ENCODE results near the gene CAAP1. TPM values are rescaled to one million over a fixed set of nuclear protein-coding genes. Genes with fewer than 3 reads are reported as not detected.
A peak's percentile ranks its signal among the peaks of the same experiment; 100 is the strongest.

The CAAP1 gene, protein sequence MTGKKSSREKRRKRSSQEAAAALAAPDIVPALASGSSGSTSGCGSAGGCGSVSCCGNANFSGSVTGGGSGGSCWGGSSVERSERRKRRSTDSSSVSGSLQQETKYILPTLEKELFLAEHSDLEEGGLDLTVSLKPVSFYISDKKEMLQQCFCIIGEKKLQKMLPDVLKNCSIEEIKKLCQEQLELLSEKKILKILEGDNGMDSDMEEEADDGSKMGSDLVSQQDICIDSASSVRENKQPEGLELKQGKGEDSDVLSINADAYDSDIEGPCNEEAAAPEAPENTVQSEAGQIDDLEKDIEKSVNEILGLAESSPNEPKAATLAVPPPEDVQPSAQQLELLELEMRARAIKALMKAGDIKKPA
- 10 to 100 TPM; 16.1 to 18.1 TPM for total RNA-seq

GRCh38 chr9:26892251-26893029, at the start of gene CAAP1:
CAAP1 (minus strand) TSS chr9:26892802; CDS start chr9:26892715, 87 bp downstream.
- H3K27ac Mint-ChIP-seq = peak within 1 kb of the TSS; percentile 100
- peaks cover 10% of the 10 kb centered on the region for H3K36me3 Mint-ChIP-seq (ENCODE audit: low read depth)
- peak; percentile 96 for DNase-seq
- CTCF ChIA-PET = interaction anchor here (0.6 to 1.2 kb wide), 8 partner anchors 16 to 173 kb away, joined by 3 to 4 read pairs (median 3); no protein-coding TSS in a partner anchor
- H3K9me3 Mint-ChIP-seq = peaks cover 7% of the 10 kb centered on the region
- intact Hi-C loops (cut with micrococcal nuclease) = loop anchor here (1.0 to 5.0 kb wide), 7 partner anchors 55 to 681 kb away; partner anchors contain the start of genes C9orf72, IFT74 and PLAA
- no peaks in the 10 kb centered on the region for H3K27me3 Mint-ChIP-seq (ENCODE audit: low read depth)
- H3K4me3 Mint-ChIP-seq = peak within 1 kb of the TSS; percentile 99
- peaks cover 28% of the 10 kb centered on the region for H3K4me1 Mint-ChIP-seq (ENCODE audit: low read depth)

DNA sequence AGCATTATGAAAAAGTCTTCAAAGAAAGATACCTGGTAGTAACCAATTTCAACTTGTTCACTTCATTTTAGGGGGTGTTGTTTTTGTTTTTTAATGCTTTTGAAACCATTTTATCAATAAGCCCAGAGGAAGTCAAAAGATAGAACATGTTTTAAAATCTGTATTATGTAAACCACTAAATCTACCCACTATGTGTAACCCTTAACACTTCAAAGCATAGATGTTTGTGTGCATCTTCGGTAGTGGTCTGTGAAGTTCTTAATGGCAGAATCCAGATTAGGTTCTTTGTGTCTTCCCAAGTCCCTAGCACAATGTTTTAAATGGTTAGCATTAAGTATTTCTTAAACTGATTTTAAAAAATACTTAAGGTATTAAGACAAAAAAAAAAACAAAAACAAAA, 48.2 kb upstream of the CAAP1 start:
- intact Hi-C loops (cut with micrococcal nuclease) = no loop called here
- H3K27ac Mint-ChIP-seq = peak overlapping the region; percentile 54

DNA sequence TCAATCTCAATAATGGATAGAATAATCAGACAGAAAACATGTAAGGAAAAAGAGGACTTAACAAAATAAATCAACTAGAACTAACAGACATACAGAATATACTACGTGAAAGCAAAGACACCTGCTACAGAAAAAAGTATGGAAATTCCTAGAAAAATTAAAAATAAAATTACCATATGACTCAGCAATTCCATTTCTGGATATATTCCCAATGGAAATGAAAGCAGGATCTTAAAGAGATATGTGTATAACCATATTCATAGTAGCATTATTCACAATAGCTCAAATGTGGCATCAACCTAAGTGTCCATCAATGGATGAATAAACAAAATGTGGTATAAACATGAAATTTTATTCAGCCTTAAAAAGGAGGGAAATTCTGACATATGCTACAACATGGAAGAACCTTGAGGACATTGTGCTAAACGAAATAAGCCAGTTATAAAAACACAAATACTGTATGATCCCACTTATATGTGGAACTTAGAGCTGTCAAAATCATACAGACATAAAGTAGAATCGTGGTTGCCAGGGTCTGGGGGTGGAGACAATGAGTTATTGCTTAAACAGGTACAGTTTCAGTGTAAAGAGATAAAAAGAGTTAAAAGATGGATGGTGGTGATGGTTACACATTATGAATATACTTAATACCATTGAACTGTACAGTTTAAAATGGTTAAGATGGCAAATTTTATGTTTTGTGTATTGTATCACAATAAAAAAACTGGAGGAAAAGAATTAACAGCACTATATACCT, 47.5 kb upstream of the CAAP1 start:
- peaks cover 70% of the 10 kb centered on the region for H3K4me1 Mint-ChIP-seq (ENCODE audit: low read depth)
- intact Hi-C loops (cut with micrococcal nuclease) = no loop called here
- no peak overlapping the region for H3K4me3 Mint-ChIP-seq
- DNase-seq = no peak
- peaks cover 4% of the 10 kb centered on the region for H3K9me3 Mint-ChIP-seq
- H3K27me3 Mint-ChIP-seq (ENCODE audit: low read depth) = no peaks in the 10 kb centered on the region
- CTCF ChIA-PET = no interaction called here
- H3K27ac Mint-ChIP-seq = peak overlapping the region; percentile 54
- peaks cover 34% of the 10 kb centered on the region for H3K36me3 Mint-ChIP-seq (ENCODE audit: low read depth)

More for the DNA sequence above, 48.2 kb upstream of the CAAP1 start:
- H3K4me3 Mint-ChIP-seq = no peak overlapping the region
- peaks cover 4% of the 10 kb centered on the region for H3K9me3 Mint-ChIP-seq
- H3K36me3 Mint-ChIP-seq (ENCODE audit: low read depth) = peaks cover 37% of the 10 kb centered on the region
- CTCF ChIA-PET = no interaction called here
- DNase-seq = no peak
- H3K4me1 Mint-ChIP-seq (ENCODE audit: low read depth) = peaks cover 75% of the 10 kb centered on the region
- no peaks in the 10 kb centered on the region for H3K27me3 Mint-ChIP-seq (ENCODE audit: low read depth)

GRCh38 chr9:26937816-26938371, 45.3 kb upstream of the CAAP1 start:
- intact Hi-C loops (cut with micrococcal nuclease) = no loop called here
- peaks cover 4% of the 10 kb centered on the region for H3K9me3 Mint-ChIP-seq
- no peak for DNase-seq
- peaks cover 24% of the 10 kb centered on the region for H3K36me3 Mint-ChIP-seq (ENCODE audit: low read depth)
- H3K4me3 Mint-ChIP-seq = no peak overlapping the region
- H3K27me3 Mint-ChIP-seq (ENCODE audit: low read depth) = no peaks in the 10 kb centered on the region
- CTCF ChIA-PET = no interaction called here
- H3K4me1 Mint-ChIP-seq (ENCODE audit: low read depth) = peaks cover 51% of the 10 kb centered on the region
- H3K27ac Mint-ChIP-seq = no peak overlapping the region

DNA sequence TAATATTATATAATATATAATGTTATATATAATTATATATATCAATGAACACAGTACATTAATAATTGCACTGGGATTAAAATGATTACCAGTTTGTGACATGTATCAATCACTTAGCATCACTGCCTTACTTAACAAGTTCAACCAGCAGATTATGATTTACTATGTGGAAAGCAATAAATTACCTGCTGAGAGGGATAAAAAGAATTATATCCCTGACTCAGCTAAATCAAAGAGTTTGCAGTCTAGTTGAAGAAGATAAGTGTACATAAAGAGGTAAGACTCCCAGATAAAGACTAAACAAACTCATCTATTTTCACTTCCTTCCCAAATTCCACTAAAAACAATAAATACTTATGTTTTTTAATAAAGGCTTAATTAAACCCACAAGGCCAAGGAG, 43.2 kb upstream of the CAAP1 start:
- H3K4me3 Mint-ChIP-seq = no peak overlapping the region
- CTCF ChIA-PET = no interaction called here
- H3K4me1 Mint-ChIP-seq (ENCODE audit: low read depth) = peaks cover 38% of the 10 kb centered on the region
- H3K27me3 Mint-ChIP-seq (ENCODE audit: low read depth) = no peaks in the 10 kb centered on the region
- peak overlapping the region; percentile 18 for H3K27ac Mint-ChIP-seq
- DNase-seq = no peak
- H3K36me3 Mint-ChIP-seq (ENCODE audit: low read depth) = peaks cover 21% of the 10 kb centered on the region
- H3K9me3 Mint-ChIP-seq = peaks cover 4% of the 10 kb centered on the region
- intact Hi-C loops (cut with micrococcal nuclease) = no loop called here

DNA sequence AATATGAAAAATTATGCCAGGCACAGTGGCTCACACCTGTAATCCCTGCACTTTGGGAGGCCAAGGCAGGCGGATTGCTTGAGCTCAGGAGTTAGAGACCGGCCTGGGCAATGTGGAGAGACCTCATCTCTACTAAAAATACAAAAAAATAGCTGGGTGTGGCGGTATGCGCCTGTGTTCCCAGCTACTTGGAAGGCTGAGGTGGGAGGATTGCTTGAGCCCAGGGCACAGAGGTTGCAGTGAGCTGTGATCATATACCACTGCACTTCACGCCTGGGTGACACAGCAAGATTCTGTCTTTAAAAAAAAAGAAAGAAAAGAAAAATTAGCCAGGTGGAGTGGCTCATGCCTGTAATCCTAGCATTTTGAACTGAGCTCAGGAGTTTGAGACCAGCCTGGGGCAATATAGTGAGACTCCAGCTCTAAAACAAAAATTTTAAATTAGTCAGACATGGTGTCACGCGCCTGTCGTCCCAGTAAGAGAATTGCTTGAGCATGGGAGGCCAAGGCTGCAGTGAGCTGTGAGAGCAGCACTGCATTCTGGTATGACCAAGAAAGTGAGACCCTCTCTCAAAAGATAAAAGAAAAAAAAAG, 36.4 kb upstream of the CAAP1 start:
- no peak for DNase-seq
- H3K27ac Mint-ChIP-seq = no peak overlapping the region
- CTCF ChIA-PET = interaction anchor here (0.6 to 1.1 kb wide), 3 partner anchors 30 to 104 kb away, joined by 3 to 4 read pairs (median 3); no protein-coding TSS in a partner anchor
- H3K4me1 Mint-ChIP-seq (ENCODE audit: low read depth) = peaks cover 1% of the 10 kb centered on the region
- no peaks in the 10 kb centered on the region for H3K27me3 Mint-ChIP-seq (ENCODE audit: low read depth)
- intact Hi-C loops (cut with micrococcal nuclease) = no loop called here
- peaks cover 23% of the 10 kb centered on the region for H3K36me3 Mint-ChIP-seq (ENCODE audit: low read depth)
- no peak overlapping the region for H3K4me3 Mint-ChIP-seq
- no peaks in the 10 kb centered on the region for H3K9me3 Mint-ChIP-seq

- intact Hi-C loops (cut with micrococcal nuclease) = no loop called here
- Mint-ChIP-seq H3K4me3 (no peak overlapping the region), H3K36me3 (ENCODE audit: low read depth) (peaks cover 41% of the 10 kb centered on the region), H3K27ac (no peak overlapping the region), H3K9me3 (no peaks in the 10 kb centered on the region), H3K27me3 (ENCODE audit: low read depth) (no peaks in the 10 kb centered on the region), H3K4me1 (ENCODE audit: low read depth) (no peaks in the 10 kb centered on the region)
- DNase-seq = no peak
- CTCF ChIA-PET = no interaction called here
These were observed 33.0 kb upstream of the CAAP1 start for GRCh38 chr9:26925609-26926008.

DNA sequence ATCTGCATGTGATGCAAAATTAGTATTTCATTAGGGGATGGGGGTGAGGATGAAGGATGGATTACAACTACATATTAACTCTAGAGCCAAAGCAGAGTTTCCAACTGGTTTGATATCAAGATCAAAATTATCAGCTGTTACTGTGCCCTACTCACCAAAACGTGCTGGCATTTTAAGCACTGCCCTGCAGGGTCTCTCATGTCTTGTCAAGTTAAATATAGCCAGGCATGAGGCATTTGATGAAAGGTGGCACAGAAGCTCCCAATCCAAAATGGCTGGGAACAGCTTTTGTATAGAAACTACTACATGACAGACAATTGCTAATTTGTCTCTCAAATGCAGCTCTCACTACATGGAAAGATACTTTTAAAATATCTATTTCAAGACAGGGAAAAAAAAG, 27.1 kb upstream of the CAAP1 start:
- no peaks in the 10 kb centered on the region for H3K4me1 Mint-ChIP-seq (ENCODE audit: low read depth)
- no peak overlapping the region for H3K27ac Mint-ChIP-seq
- no peaks in the 10 kb centered on the region for H3K9me3 Mint-ChIP-seq
- DNase-seq = no peak
- intact Hi-C loops (cut with micrococcal nuclease) = no loop called here
- H3K4me3 Mint-ChIP-seq = no peak overlapping the region
- H3K27me3 Mint-ChIP-seq (ENCODE audit: low read depth) = no peaks in the 10 kb centered on the region
- CTCF ChIA-PET = no interaction called here
- peaks cover 49% of the 10 kb centered on the region for H3K36me3 Mint-ChIP-seq (ENCODE audit: low read depth)

DNA sequence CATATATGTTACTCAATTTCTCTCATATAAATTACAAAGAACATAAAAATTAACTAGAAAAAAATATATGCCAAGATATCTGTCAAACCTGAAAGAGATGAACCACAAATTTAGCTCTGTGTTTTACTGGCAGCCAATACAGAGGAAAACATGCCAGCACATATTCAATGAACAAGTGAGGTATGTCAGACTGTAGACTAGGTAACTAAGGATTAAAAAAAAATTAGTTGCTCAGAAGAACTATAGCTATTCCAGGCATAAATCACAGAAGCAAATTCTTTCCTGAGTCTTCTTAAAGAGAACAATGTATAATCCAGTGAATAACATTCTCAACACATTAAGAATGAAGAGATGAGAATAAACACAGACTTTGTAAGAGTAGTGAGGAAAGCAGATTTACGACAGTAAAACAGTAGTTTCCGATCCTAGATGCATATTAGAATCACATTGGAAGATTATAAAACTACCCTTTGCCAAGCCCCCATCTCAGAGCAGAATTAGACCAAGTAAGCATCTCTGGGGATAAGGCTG, 20.6 kb upstream of the CAAP1 start:
- Mint-ChIP-seq H3K27ac (no peak overlapping the region), H3K36me3 (ENCODE audit: low read depth) (peaks cover 25% of the 10 kb centered on the region), H3K9me3 (no peaks in the 10 kb centered on the region), H3K4me1 (ENCODE audit: low read depth) (no peaks in the 10 kb centered on the region), H3K4me3 (no peak overlapping the region), H3K27me3 (ENCODE audit: low read depth) (no peaks in the 10 kb centered on the region)
- CTCF ChIA-PET = interaction anchor here (0.7 kb wide), 1 partner anchor 371 kb away, joined by 3 read pairs; no protein-coding TSS in a partner anchor
- no peak for DNase-seq
- intact Hi-C loops (cut with micrococcal nuclease) = no loop called here

- Mint-ChIP-seq H3K9me3 (no peaks in the 10 kb centered on the region), H3K36me3 (ENCODE audit: low read depth) (peaks cover 28% of the 10 kb centered on the region), H3K4me3 (no peak overlapping the region), H3K4me1 (ENCODE audit: low read depth) (no peaks in the 10 kb centered on the region), H3K27me3 (ENCODE audit: low read depth) (no peaks in the 10 kb centered on the region), H3K27ac (no peak overlapping the region)
- intact Hi-C loops (cut with micrococcal nuclease) = no loop called here
- DNase-seq = no peak
- CTCF ChIA-PET = no interaction called here
These were observed 12.1 kb upstream of the CAAP1 start for GRCh38 chr9:26904671-26905070.

DNA sequence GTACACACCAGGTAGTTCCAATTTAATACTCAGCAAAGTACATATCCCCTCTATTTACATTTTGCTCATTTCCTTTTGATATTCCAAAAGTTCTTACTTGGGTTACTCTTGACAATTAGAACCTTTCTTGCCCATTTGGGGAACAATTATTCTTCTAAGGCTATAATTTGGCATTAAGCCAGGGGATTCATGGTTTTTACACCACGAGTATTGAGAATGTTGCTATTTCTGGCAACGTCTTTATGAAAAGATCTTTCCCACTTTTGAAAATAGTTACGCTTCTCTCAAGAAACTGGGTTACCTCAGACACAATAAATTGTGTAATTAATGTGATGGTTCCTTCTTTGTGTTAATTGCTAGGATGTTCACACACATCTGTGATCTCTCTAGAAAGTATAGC, 11.5 kb upstream of the CAAP1 start:
- H3K4me3 Mint-ChIP-seq = no peak overlapping the region
- H3K27me3 Mint-ChIP-seq (ENCODE audit: low read depth) = no peaks in the 10 kb centered on the region
- CTCF ChIA-PET = no interaction called here
- H3K36me3 Mint-ChIP-seq (ENCODE audit: low read depth) = peaks cover 24% of the 10 kb centered on the region
- H3K9me3 Mint-ChIP-seq = no peaks in the 10 kb centered on the region
- no peaks in the 10 kb centered on the region for H3K4me1 Mint-ChIP-seq (ENCODE audit: low read depth)
- no peak for DNase-seq
- intact Hi-C loops (cut with micrococcal nuclease) = no loop called here
- H3K27ac Mint-ChIP-seq = no peak overlapping the region
